Right ventricle myocardium superior (tissue), 1 donor: ENCODE measurements around the gene GDI1. TPM values are rescaled to one million over a fixed set of nuclear protein-coding genes. Genes with fewer than 3 reads are reported as not detected.

Experiments used
- ATAC-seq: fragments of 200-7000 bp; cut with Tn5 transposase; one replicate; pipeline ENCODE4 v1.9.1; 2020; ENCODE audit warnings: mild to moderate bottlenecking; ENCODE audit not compliant: poor library complexity
- DNase-seq: peaks from one replicate; pipeline ENCODE4 v3.0.0-alpha.2; 2020
- intact Hi-C: fragments of 100-400 bp; cut with DNase I; formaldehyde crosslinking; loops from one replicate; pipeline ENCODE4 v1.11.2; 2022
- total RNA-seq: library from RNA; stranded (reverse); fragmentation: NEBNext Ultra II Directional; extraction: Animal tissue kit (Norgen Biotek cat#: 25700); gene quantifications from one replicate; pipeline ENCODE4 v1.2.1, GENCODE V29; 2021
- donor health status: DM: no; HTN: yes; CAD: no; lungs with severe emphysema.

Gene GDI1
- total RNA-seq, 1 donor from 2014 or later = 70.3 TPM

GRCh38 chrX:154449618-154450017 lies 12.7 kb downstream of the GDI1 start:
- DNase-seq (no peak), ATAC-seq (no peak)
- intact Hi-C loops = loop anchor here (10.0 kb wide), 1 partner anchor 45 kb away; the partner anchor contains the start of gene DNASE1L1

- ATAC-seq = no peak
- no peak for DNase-seq
- intact Hi-C loops = loop anchor here (10.0 kb wide), 1 partner anchor 46 kb away; the partner anchor contains the start of gene DNASE1L1
These were observed 13.4 kb downstream of the GDI1 start for GRCh38 chrX:154450312-154450711.

GRCh38 chrX:154452823-154453222 lies 15.9 kb downstream of the GDI1 start:
- ATAC-seq (no peak), DNase-seq (no peak)
- intact Hi-C loops = loop anchor here (10.0 kb wide), 1 partner anchor 48 kb away; the partner anchor contains the start of gene DNASE1L1

- ATAC-seq = peak; percentile 50
- peak; percentile 54 for DNase-seq
- intact Hi-C loops = loop anchor here (10.0 kb wide), 1 partner anchor 53 kb away; the partner anchor contains the start of gene DNASE1L1
These were observed 20.6 kb downstream of the GDI1 start for GRCh38 chrX:154457491-154458115.

- intact Hi-C loops = loop anchor here (10.0 kb wide), 1 partner anchor 54 kb away; the partner anchor contains the start of gene DNASE1L1
- peak; percentile 62 for DNase-seq
- ATAC-seq = peak; percentile 82
These were observed 21.4 kb downstream of the GDI1 start, which contains the start of gene PLXNA3 for GRCh38 chrX:154458116-154458953. Gene PLXNA3, plus strand, starts transcription at chrX:154458281. Its CDS starts 1,903 bp downstream, at chrX:154460184.

- ATAC-seq (peak; percentile 85), DNase-seq (peak; percentile 64)
These were observed 22.2 kb downstream of the GDI1 start for GRCh38 chrX:154458954-154459778.

GRCh38 chrX:154459832-154460231 lies 22.9 kb downstream of the GDI1 start:
- ATAC-seq (no peak), DNase-seq (no peak)
- intact Hi-C loops = loop anchor here (10.0 kb wide), 1 partner anchor 55 kb away; the partner anchor contains the start of gene DNASE1L1

More at GRCh38 chrX:154458954-154459778, 22.2 kb downstream of the GDI1 start:
- intact Hi-C loops = loop anchor here (10.0 kb wide), 1 partner anchor 54 kb away; the partner anchor contains the start of gene DNASE1L1

GRCh38 chrX:154460326-154460725 lies 23.4 kb downstream of the GDI1 start:
- intact Hi-C loops = no loop called here
- ATAC-seq (no peak), DNase-seq (no peak)

- DNase-seq (no peak), ATAC-seq (no peak)
- intact Hi-C loops = no loop called here
These were observed 25.4 kb downstream of the GDI1 start for GRCh38 chrX:154462396-154462795.

- no peak for DNase-seq
These were observed 26.8 kb downstream of the GDI1 start for GRCh38 chrX:154463611-154464220.

GRCh38 chrX:154464806-154465365 lies 27.9 kb downstream of the GDI1 start:
- ATAC-seq (no peak), DNase-seq (no peak)
- intact Hi-C loops = no loop called here

More at GRCh38 chrX:154463611-154464220, 26.8 kb downstream of the GDI1 start:
- intact Hi-C loops = no loop called here
- no peak for ATAC-seq

GRCh38 chrX:154465601-154466000 lies 28.6 kb downstream of the GDI1 start:
- intact Hi-C loops = no loop called here
- DNase-seq = no peak
- no peak for ATAC-seq

GRCh38 chrX:154466036-154466435 lies 29.1 kb downstream of the GDI1 start:
- intact Hi-C loops = no loop called here

GRCh38 chrX:154466907-154467306 lies 30.0 kb downstream of the GDI1 start:
- DNase-seq = no peak
- no peak for ATAC-seq
- intact Hi-C loops = no loop called here

More at GRCh38 chrX:154466036-154466435, 29.1 kb downstream of the GDI1 start:
- no peak for DNase-seq
- no peak for ATAC-seq

- DNase-seq (no peak), ATAC-seq (no peak)
- intact Hi-C loops = no loop called here
These were observed 30.6 kb downstream of the GDI1 start for GRCh38 chrX:154467556-154467955.

- DNase-seq = no peak
- no peak for ATAC-seq
- intact Hi-C loops = no loop called here
These were observed 31.3 kb downstream of the GDI1 start for GRCh38 chrX:154468217-154468616.

- no peak for DNase-seq
- no peak for ATAC-seq
- intact Hi-C loops = no loop called here
These were observed 32.2 kb downstream of the GDI1 start for GRCh38 chrX:154469114-154469513.

- DNase-seq (no peak), ATAC-seq (no peak)
- intact Hi-C loops = no loop called here
These were observed 32.9 kb downstream of the GDI1 start for GRCh38 chrX:154469880-154470279.
